ENCODE results near the gene FAM50B. TPM values are rescaled to one million over a fixed set of nuclear protein-coding genes. Genes with fewer than 3 reads are reported as not detected.

The FAM50B gene
- total and polyA plus RNA-seq, 2 of the 13 experiments (the other 11 are each of a cell fraction or from before 2014, with no cell fraction given): 0.05 TPM; not detected in 1

- no peak for TF ChIP-seq ZNF780A (CRISPR knock-in tag; IDR thresholded peaks at IDR 0.05)
- peak; percentile 55; the same call in 1 of the 2 replicates for TF ChIP-seq SRF (IDR thresholded peaks at IDR 0.05; ENCODE audit: low read depth, low read length)
- TF ChIP-seq, protein P1, sequence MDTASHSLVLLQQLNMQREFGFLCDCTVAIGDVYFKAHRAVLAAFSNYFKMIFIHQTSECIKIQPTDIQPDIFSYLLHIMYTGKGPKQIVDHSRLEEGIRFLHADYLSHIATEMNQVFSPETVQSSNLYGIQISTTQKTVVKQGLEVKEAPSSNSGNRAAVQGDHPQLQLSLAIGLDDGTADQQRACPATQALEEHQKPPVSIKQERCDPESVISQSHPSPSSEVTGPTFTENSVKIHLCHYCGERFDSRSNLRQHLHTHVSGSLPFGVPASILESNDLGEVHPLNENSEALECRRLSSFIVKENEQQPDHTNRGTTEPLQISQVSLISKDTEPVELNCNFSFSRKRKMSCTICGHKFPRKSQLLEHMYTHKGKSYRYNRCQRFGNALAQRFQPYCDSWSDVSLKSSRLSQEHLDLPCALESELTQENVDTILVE (CRISPR knock-in tag; IDR thresholded peaks at IDR 0.05): 0 out of 2 replicates have a peak, but pooled peaks have one; percentile 3
- peak; percentile 35; the same call in 1 of the 2 replicates for TF ChIP-seq GMEB1 (CRISPR knock-in tag; IDR thresholded peaks at IDR 0.05; ENCODE audit: borderline replicate concordance)
- peak; percentile 79; the same call in 1 of the 2 replicates for TF ChIP-seq ZNF546 (CRISPR knock-in tag; conservative IDR thresholded peaks at IDR 0.05)
- TF ChIP-seq ZC3H4 (CRISPR knock-in tag; IDR thresholded peaks at IDR 0.05; ENCODE audit: borderline replicate concordance): 0 out of 2 replicates have a peak, but pooled peaks have one; percentile 11
- no peak for TF ChIP-seq ZNF646 (CRISPR knock-in tag; IDR thresholded peaks at IDR 0.05)
- TF ChIP-seq TFE3 (CRISPR knock-in tag; IDR thresholded peaks at IDR 0.05): no peak; the same call in 1 of the 2 replicates
- TF ChIP-seq ELF3 (CRISPR knock-in tag; IDR thresholded peaks at IDR 0.05): peak; percentile 98
- 0 out of 2 replicates have a peak, but pooled peaks have one; percentile 26 for TF ChIP-seq TOPORS (CRISPR knock-in tag; IDR thresholded peaks at IDR 0.05)
- no peak for TF ChIP-seq CBX2 (IDR thresholded peaks at IDR 0.05; ENCODE audit: low read depth, low read length)
- no peak for TF ChIP-seq CBX2 (CRISPR knock-in tag; IDR thresholded peaks at IDR 0.05; ENCODE audit: low read depth)
- TF ChIP-seq, protein P2, sequence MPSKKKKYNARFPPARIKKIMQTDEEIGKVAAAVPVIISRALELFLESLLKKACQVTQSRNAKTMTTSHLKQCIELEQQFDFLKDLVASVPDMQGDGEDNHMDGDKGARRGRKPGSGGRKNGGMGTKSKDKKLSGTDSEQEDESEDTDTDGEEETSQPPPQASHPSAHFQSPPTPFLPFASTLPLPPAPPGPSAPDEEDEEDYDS (CRISPR knock-in tag; IDR thresholded peaks at IDR 0.05): peak; percentile 67
- TF ChIP-seq FOXA3 (CRISPR knock-in tag; IDR thresholded peaks at IDR 0.05): peak; percentile 75
- TF ChIP-seq PHF21A (CRISPR knock-in tag; IDR thresholded peaks at IDR 0.05): peak; percentile 82
- TF ChIP-seq ZNF354B (CRISPR knock-in tag; IDR thresholded peaks at IDR 0.05): 0 out of 2 replicates have a peak, but pooled peaks have one; percentile 55
- TF ChIP-seq ZBTB38 (CRISPR knock-in tag; IDR thresholded peaks at IDR 0.05): peak; percentile 58; the same call in 1 of the 2 replicates
Observed at GRCh38 chr6:3869632-3870527, 20.7 kb downstream of the FAM50B start (continued).

Data from HepG2 (cell line).